HG02938 (cell line): Measurements from ENCODE around the gene NPAS3.

ENCODE experiments used
- ATAC-seq: cut with Tn5 transposase; IDR thresholded peaks from one replicate; pipeline ENCODE4 v1.9.1; 2021; ENCODE audit warnings: mild to moderate bottlenecking, moderate library complexity; ENCODE audit not compliant: unreplicated experiment

NPAS3 gene

GRCh38 chr14:33805593-33805992 lies 866.9 kb downstream of the NPAS3 start:
- ATAC-seq, result no peak

DNA sequence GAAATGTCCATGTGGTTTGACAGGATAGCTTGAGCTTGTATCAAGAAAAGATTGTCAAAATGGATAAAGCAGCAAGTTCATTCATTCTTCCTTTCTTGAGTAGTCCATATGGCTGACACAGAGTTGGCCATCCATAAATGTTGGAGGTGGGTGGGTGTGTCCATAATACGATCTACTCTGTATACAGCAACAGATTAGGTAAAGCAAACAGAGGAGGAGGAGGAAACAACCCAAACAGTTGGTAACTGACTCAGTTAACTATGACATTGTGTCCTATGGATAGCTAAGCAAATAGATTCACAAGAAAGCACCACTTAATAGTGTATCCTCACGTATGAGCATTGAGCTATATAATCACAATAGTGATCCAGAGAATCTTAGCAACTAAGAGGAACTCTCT lies 868.2 kb downstream of the NPAS3 start:
- ATAC-seq, result no peak

DNA sequence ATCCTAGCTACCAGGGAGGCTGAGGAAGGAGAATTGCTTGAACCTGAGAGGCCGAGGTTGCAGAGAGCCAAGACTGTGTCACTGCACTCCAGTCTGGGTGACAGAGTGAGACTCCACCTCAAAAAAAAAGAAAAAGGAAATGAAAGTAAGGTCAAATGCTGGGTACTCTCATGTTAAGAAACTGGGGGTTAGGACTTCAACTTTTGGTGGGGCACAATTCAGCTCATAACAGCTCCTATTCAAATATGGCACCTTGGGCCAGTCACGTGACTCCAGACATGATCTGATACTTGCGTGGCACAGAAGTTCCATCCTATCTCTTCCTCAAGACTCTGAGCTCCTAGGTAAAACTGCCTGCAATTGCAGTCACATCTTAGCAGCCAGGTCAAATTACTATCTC lies 869.5 kb downstream of the NPAS3 start:
- no peak for ATAC-seq

DNA sequence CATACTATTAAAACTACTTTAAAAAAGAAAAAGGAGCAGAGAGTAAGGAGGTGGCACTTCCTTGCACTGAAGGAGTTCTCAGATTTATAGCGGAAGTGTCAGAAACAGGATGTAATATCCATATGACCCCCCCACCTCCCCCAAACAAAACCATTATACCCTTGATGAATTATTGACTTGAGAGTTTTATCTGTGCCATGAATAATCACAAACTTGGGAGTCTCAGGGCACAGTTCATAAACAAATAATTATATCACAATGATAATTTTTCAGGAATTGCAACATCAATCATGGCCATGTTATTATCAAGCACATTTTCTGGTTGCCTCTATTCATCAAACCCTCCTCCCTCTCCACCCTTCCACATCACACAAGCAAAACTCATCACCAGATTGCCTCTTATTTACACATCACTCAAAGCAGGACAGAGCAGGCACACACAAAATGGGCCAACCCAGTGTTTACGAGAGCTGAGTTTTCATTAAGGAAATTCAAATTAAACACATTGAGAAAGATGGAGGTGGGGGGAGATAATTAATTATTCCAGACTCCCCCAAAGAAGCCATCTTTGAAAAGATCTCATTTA lies 870.8 kb downstream of the NPAS3 start:
- ATAC-seq, result no peak

GRCh38 chr14:33810308-33810707 lies 871.6 kb downstream of the NPAS3 start:
- ATAC-seq, result no peak

DNA sequence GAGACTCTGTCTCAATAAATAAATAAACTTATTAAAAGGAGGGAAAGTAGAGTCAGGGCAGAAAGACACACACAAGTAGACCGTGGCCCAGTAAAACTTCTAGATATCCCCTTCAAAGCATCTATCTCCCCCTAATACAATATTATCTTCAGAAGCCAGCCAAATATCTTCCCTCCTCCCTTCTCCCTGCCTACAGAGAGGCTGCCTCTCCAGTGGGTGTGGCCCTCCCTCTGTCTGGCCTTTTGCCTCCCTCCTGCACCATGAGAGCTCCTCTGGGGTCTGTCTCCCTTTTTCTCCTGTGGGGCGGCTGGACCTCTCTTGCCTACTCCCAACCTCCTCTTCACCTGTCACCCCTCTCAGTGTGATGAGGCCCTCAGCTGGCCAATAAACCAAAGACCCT lies 873.0 kb downstream of the NPAS3 start:
- no peak for ATAC-seq

DNA sequence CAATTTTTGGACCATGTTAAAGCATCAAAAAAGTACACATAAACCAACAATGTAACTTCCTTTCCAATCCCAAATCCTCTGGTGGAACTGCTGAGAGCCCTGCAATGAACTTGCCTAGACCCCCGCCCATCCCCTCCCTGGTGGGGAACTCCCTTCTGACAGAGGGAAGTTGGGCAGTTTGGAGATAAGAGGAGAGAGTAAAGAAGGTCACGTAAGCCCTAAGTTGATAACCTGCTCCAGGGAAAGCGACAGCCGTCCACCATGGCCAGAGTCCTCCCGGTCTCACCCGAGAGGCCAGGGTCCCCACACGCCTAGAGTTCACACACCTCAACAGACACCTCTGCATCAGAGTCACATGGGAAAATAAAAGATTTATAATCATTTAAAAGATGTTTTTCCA lies 873.5 kb downstream of the NPAS3 start:
- ATAC-seq, result no peak

DNA sequence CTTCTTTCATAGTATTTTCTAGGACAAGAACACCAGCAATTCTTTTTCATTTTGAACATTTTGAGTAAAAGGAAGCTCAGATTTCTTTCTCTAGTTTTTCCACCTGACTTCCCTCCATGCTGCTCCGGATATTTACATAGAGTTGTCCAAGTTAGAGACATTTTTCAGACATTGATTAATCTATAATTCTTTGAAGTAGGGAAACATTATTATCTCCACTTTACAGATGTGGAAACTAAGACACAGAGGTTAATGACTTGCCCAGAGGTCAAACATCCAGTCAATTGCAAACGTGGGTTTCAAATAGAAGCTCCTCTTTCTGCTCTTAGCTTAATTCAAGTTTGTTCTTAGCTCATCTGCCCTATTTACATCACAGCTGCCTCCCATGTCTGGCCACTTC lies 873.9 kb downstream of the NPAS3 start:
- ATAC-seq, result no peak

- ATAC-seq, result no peak
Observed at GRCh38 chr14:33814010-33814409, 875.3 kb downstream of the NPAS3 start.

DNA sequence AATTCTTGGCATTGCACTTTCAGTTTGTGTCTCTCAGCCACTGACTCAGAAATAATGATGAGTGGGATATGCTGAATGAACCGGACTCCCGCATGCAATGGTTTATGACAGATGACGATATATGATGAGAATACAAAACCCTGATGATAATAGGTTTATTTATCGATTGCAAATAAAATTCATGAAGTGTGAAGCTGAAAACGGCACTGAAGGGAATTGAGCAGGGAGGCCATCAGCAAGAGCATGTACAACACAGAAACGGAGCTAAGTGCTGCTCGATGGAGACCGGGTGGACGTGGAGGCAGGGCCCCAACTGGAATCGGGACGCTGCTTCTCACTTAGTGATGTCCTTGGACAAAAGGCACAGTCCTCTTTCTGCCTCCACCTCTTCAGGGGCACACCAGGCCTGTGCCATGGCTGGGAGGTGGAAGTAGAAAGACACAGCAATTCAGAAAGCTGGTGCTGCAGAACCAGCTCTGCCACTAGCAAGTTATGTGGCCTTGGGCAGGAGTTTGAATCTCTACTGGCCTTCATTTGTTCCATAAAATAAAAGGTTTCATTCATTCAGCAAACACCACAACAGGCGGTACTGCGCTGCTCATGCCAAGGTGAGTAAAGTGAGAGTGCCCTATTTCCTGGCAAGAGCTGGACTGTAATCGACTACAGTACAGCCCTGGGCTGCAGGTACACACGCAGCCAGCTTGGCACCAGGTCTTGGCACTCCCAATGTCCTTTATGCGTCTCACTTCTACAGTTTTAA lies 895.2 kb downstream of the NPAS3 start:
- ATAC-seq, result no peak

GRCh38 chr14:33834466-33835260 lies 896.0 kb downstream of the NPAS3 start:
- no peak for ATAC-seq

GRCh38 chr14:33835261-33835655 lies 896.6 kb downstream of the NPAS3 start:
- no peak for ATAC-seq

DNA sequence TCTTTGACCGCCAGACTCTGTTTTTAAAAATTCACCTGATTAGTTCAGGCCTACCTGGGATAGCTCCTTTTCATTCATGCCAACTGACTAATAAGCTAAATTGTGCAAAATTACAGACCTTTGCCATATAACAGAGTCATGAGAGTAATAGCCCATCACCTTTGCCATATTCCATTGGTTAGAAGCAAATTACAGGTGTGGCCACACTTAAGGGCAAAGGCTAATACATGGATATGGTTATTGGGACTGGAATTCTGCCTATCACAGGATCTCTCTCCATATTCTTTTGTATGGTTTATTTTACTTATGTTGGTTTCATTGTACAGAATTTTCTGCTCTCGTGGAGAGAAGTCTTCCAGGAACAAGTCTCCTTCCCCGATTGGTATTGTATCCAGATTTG lies 897.0 kb downstream of the NPAS3 start:
- no peak for ATAC-seq

GRCh38 chr14:33836203-33836899 lies 897.7 kb downstream of the NPAS3 start:
- ATAC-seq, result no peak

DNA sequence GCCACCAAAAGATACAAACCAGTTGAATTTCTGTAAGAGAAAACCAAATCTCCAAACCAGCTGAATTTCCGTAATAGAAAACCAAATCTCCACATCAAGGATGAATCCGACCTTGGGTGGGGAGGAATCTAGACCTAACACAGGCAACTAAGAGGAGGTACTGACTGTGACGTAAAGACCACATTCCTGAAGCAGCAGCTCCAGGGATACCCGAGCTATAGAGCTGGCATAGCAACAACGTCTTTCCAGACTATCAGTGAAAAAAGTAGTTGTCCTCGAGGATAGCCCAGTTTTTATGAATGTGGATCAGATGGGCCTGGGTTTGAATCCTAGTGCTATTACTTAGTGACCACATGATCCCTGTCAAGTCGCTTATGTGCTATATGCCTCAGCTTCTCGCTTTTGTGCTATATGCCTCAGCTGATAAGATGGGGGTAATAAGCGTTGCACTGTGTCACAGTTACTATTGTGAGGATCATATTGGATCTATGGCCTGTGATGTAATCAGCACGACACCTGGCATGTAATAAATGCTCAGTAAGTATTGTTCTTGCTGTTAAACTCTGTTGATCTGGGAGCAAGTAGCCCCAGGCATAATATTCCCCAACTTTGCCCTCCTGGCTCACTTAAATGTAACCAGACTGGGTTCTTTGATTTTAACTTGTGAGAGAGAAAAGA lies 898.4 kb downstream of the NPAS3 start:
- ATAC-seq, result no peak

DNA sequence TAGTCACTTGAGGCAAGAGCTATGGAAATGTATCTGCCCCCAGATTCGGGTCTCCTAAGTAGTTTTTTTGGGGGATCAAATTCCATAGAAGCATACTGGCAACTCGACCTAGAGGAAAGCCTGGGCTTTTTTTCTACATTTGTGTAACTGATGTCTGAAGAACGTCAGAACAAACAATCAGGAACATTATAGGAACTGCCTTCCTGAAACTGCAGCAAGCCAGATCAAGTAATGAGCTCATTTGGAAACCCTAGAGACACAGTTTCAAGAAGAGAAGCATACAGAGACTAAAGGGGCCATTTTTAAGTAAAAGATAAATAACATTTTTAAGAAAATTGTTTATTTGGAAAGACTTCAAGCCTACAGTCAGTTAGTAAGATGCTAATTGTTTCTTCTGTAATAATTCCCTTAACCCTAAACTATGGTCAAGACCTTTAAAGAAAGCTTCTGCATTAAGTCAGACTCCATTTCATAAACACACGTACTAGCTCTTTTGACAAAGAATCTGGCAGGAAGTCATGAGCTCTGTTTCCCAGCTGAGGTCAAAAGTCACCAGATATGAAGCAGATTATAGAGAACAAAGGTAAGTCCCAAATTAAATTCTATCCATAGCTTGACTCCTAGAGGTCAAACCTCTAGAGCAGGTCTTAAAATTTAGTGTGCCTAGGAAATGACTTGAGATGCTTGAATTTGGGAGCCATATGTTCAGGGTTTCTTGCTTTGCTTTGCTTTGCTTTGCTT lies 899.4 kb downstream of the NPAS3 start:
- ATAC-seq, result no peak

GRCh38 chr14:33839193-33840076 lies 900.8 kb downstream of the NPAS3 start:
- ATAC-seq, result no peak

- ATAC-seq, result no peak
Observed at GRCh38 chr14:33840797-33841196, 902.1 kb downstream of the NPAS3 start.

DNA sequence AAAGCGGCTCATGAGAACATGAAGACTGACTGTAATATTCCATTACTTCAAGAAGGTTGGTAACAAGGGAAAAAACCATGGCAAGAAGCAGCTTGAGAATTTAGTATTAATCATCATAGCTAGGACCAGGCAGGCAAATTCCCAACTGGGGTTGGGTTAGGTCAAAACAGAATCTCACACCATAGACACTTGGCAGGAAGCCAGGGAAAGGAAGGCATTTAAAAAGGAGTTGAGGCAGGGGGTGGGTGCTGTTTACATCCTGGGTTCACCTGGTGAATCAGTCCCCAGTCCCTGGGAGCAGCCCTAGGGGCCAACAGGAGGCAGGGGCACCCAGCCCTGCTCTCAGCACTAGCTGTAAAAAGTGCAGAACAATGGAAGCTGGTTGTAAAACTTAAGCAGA lies 903.6 kb downstream of the NPAS3 start:
- ATAC-seq, result no peak
